ENCODE data around the gene CD79B. TPM values are rescaled to one million over a fixed set of nuclear protein-coding genes. Genes with fewer than 3 reads are reported as not detected.

CD79B gene
- total RNA-seq, 1 donor from 2014 or later: not detected

- Mint-ChIP-seq H3K4me1 (peaks cover 6% of the 10 kb centered on the region), H3K27ac (no peak overlapping the region), H3K9me3 (no peaks in the 10 kb centered on the region), H3K4me3 (no peak overlapping the region), H3K36me3 (no peaks in the 10 kb centered on the region), H3K27me3 (ENCODE audit: low read depth) (peaks cover 14% of the 10 kb centered on the region)
- no peak for TF ChIP-seq CTCF (IDR thresholded peaks at IDR 0.05; ENCODE audit: unreplicated experiment)
- peak in 1 of 2 experiments; percentile 53 for DNase-seq (ENCODE audit: low spot score in 2 of 2, unreplicated experiment in 2 of 2)
Measured at GRCh38 chr17:63950940-63951907, 19.1 kb upstream of the CD79B start.

- no peak overlapping the region for H3K27ac Mint-ChIP-seq
- no peak for TF ChIP-seq CTCF (IDR thresholded peaks at IDR 0.05; ENCODE audit: unreplicated experiment)
- H3K4me1 Mint-ChIP-seq: peaks cover 6% of the 10 kb centered on the region
- no peaks in the 10 kb centered on the region for H3K36me3 Mint-ChIP-seq
- no peaks in the 10 kb centered on the region for H3K9me3 Mint-ChIP-seq
- peaks cover 13% of the 10 kb centered on the region for H3K27me3 Mint-ChIP-seq (ENCODE audit: low read depth)
- no peak overlapping the region for H3K4me3 Mint-ChIP-seq
- no peak for DNase-seq (ENCODE audit: low spot score in 2 of 2, unreplicated experiment in 2 of 2)
Measured at GRCh38 chr17:63949576-63950250, 17.6 kb upstream of the CD79B start.

- no peaks in the 10 kb centered on the region for H3K36me3 Mint-ChIP-seq
- TF ChIP-seq CTCF (IDR thresholded peaks at IDR 0.05; ENCODE audit: unreplicated experiment): no peak
- H3K4me1 Mint-ChIP-seq: peaks cover 2% of the 10 kb centered on the region
- no peak overlapping the region for H3K4me3 Mint-ChIP-seq
- H3K27ac Mint-ChIP-seq: no peak overlapping the region
- no peak for DNase-seq (ENCODE audit: low spot score in 2 of 2, unreplicated experiment in 2 of 2)
- no peaks in the 10 kb centered on the region for H3K9me3 Mint-ChIP-seq
- peaks cover 9% of the 10 kb centered on the region for H3K27me3 Mint-ChIP-seq (ENCODE audit: low read depth)
Measured at GRCh38 chr17:63948521-63948920, 16.4 kb upstream of the CD79B start.

- Mint-ChIP-seq H3K4me3 (no peak overlapping the region), H3K4me1 (peaks cover 2% of the 10 kb centered on the region), H3K36me3 (no peaks in the 10 kb centered on the region), H3K9me3 (no peaks in the 10 kb centered on the region), H3K27ac (no peak overlapping the region), H3K27me3 (ENCODE audit: low read depth) (peaks cover 11% of the 10 kb centered on the region)
- TF ChIP-seq CTCF (IDR thresholded peaks at IDR 0.05; ENCODE audit: unreplicated experiment): no peak
- no peak for DNase-seq (ENCODE audit: low spot score in 2 of 2, unreplicated experiment in 2 of 2)
Measured at GRCh38 chr17:63947711-63948330, 15.7 kb upstream of the CD79B start.

GRCh38 chr17:63946440-63947363, 14.6 kb upstream of the CD79B start:
- H3K27me3 Mint-ChIP-seq (ENCODE audit: low read depth): peaks cover 8% of the 10 kb centered on the region
- peak in 1 of 2 experiments; percentile 62 for DNase-seq (ENCODE audit: low spot score in 2 of 2, unreplicated experiment in 2 of 2)
- TF ChIP-seq CTCF (IDR thresholded peaks at IDR 0.05; ENCODE audit: unreplicated experiment): peak; percentile 72

More at GRCh38 chr17:63946440-63947363, 14.6 kb upstream of the CD79B start:
- Mint-ChIP-seq H3K27ac (no peak overlapping the region), H3K4me3 (no peak overlapping the region), H3K4me1 (peaks cover 2% of the 10 kb centered on the region), H3K36me3 (no peaks in the 10 kb centered on the region), H3K9me3 (no peaks in the 10 kb centered on the region)
